Endometrial microvascular endothelial cells (primary cell): Measurements from ENCODE around the gene PKP4. TPM values are rescaled to one million over a fixed set of nuclear protein-coding genes. Genes with fewer than 3 reads are reported as not detected.

Source experiments
- total RNA-seq: library from RNA; depleted of rRNA; stranded (reverse); fragments of >200 nt; gene quantifications from one replicate; pipeline ENCODE4 v1.2.3, GENCODE V29; 2015; ENCODE audit errors: inconsistent ontology term

Gene PKP4
- total RNA-seq, 1 donor from 2014 or later = 32.3 TPM

Other genes with a start within 250 kb of the PKP4 start
- 0.46 TPM for gene CCDC148, start 199 bp upstream of the PKP4 start, total RNA-seq